ENCODE data around the gene DAP. TPM values are rescaled to one million over a fixed set of nuclear protein-coding genes. Genes with fewer than 3 reads are reported as not detected.

DAP gene
- total and polyA plus RNA-seq, 9 donors: 23.4 to 72.6 (median 52.4) TPM

DNA sequence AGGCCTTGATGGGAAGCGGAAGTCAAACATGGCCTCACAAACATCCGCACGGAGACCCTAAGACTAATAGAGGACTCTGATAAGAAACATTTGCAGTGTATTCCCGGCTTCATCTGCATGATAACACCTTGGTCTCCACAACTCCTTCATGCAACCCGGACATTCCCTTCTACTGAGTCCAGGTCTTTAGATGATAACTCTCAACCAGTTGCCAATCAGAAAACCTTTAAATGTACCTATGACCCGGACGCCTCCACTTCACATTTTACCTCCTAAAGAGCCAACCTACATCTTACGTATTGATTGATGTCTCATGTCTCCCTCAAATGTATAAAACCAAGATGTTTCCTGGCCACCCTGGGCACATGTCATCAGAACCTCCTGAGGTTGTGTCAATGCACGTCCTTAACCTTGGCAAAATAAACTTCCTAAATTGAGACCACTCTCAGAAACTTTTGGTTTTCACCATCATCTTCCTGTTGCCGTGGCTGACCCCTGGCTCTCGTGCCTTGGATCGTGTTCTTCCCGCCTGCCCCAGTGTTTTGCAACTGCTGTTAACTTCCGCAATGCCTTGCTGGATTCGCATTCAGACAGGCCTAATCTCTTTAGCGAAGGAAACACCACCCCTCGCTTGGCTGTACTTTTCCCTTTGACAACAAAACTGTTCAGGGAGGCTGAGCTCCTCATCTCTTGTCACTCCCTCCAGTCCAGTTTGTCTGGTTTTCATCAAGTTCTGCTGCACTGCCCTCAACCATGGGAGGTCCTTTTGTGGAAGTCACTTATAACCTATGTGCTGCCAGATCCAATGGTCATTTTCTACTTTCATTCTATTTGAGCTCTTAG, 1.1 kb upstream of the DAP start:
- DNase-seq: peak; percentile 47
- H3K4me3 ChIP-seq (ENCODE audit: low read length): peak overlapping the region; percentile 58
- no peaks in the 10 kb centered on the region for H3K9me3 ChIP-seq (replicated peaks; ENCODE audit: control insufficient read depth, low read depth, low read length)
- H3K27ac ChIP-seq (ENCODE audit: low read length): peak overlapping the region; percentile 96
- 82% methylated on average over 17 of the region's 17 CpGs for WGBS (ENCODE audit: insufficient coverage)
- H3K4me1 ChIP-seq (ENCODE audit: control insufficient read depth, insufficient read depth, low read length): peaks cover 16% of the 10 kb centered on the region
- no peaks in the 10 kb centered on the region for H3K36me3 ChIP-seq (ENCODE audit: control insufficient read depth, insufficient read depth, low read length)
- H3K27me3 ChIP-seq (ENCODE audit: control insufficient read depth, insufficient read depth, low read length): no peaks in the 10 kb centered on the region

DNA sequence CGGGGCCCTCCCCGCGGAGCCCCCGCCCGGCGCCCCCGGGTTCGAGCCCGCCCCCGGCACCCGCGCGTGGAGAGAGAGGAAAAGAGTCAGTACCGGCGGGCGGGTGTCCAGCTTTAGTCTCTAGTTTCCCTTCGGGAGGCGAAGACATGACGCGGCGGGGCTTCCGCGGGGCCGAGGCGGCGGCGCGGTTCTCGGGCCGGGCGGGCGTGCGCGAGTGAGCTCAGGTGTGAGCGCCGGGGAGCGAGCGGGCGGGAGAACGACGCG, 181 bp downstream of the DAP start:
- under 1% methylated on average over 42 of the region's 42 CpGs for WGBS (ENCODE audit: insufficient coverage)
- Histone ChIP-seq H3K27ac (ENCODE audit: low read length) (peak overlapping the region; percentile 84), H3K4me3 (ENCODE audit: low read length) (peak overlapping the region; percentile 68), H3K4me1 (ENCODE audit: control insufficient read depth, insufficient read depth, low read length) (peaks cover 19% of the 10 kb centered on the region), H3K9me3 (replicated peaks; ENCODE audit: control insufficient read depth, low read depth, low read length) (no peaks in the 10 kb centered on the region), H3K36me3 (ENCODE audit: control insufficient read depth, insufficient read depth, low read length) (peaks cover 2% of the 10 kb centered on the region), H3K27me3 (ENCODE audit: control insufficient read depth, insufficient read depth, low read length) (no peaks in the 10 kb centered on the region)
- DNase-seq: no peak

DNA sequence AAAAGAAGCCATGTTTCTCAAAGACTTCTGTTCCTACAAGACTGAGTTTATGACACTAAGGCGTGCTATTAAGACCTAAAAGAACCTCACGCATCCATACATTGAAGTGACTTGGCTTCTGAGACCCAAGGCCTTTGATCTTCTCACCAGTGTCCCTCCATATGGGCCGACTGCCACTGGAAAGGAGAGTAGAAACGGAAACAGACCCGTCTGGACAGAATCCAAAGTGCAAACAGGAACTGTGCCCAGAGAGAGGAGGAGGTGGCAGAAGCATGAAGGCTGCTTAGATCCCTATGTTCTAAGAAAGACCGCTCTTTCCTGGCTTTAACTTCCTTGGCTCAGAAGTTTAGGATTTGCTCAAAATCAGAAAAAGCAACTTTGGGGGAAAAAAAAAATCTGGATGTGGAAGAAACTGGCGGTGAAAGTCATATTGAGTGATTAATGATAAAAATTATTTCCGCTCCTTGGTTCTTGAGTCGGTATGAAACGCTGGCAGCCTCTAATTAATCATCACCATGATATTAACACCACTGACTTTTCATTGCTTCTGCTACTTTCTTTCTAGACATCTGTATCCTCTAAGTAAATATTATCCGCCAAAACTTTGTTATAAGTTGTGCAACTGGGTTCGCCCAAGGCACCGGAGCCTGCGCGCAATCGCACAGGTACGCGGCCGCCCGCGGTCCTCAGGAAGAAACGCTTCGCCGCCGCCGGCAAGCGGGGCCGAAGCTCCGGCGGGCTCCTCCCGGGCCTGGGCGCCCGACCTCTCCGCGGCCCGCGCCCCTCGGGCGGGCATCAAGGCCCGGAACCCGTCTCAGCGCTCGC, 726 bp downstream of the DAP start:
- H3K27me3 ChIP-seq (ENCODE audit: control insufficient read depth, insufficient read depth, low read length): no peaks in the 10 kb centered on the region
- H3K9me3 ChIP-seq (replicated peaks; ENCODE audit: control insufficient read depth, low read depth, low read length): peaks cover 1% of the 10 kb centered on the region
- DNase-seq: peak; percentile 83
- WGBS (ENCODE audit: insufficient coverage): 1% methylated on average over 37 of the region's 43 CpGs
- peak overlapping the region; percentile 84 for H3K27ac ChIP-seq (ENCODE audit: low read length)
- H3K4me1 ChIP-seq (ENCODE audit: control insufficient read depth, insufficient read depth, low read length): peaks cover 19% of the 10 kb centered on the region
- peak overlapping the region; percentile 68 for H3K4me3 ChIP-seq (ENCODE audit: low read length)
- peaks cover 7% of the 10 kb centered on the region for H3K36me3 ChIP-seq (ENCODE audit: control insufficient read depth, insufficient read depth, low read length)

DNA sequence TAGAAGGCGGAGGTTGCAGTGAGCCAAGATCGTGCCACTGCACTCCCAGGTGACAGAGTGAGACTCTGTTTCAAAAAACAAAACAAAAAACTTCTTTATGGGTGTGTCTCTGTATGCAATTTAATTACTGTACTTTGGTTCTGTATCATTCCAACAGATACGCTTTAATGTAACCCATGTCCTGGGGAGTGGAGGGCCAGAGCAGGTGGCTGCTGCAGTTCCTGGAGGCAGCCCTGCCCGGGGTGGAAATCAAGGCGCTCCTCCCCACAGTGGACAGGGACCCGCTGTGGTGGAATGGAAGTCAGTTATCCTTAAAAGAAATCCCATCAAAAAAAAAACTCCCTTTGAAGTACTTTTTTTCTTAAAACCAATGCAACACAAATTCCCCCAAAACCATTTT, 1.9 kb downstream of the DAP start:
- 83% methylated on average over 1 of the region's 6 CpGs for WGBS (ENCODE audit: insufficient coverage)

DNA sequence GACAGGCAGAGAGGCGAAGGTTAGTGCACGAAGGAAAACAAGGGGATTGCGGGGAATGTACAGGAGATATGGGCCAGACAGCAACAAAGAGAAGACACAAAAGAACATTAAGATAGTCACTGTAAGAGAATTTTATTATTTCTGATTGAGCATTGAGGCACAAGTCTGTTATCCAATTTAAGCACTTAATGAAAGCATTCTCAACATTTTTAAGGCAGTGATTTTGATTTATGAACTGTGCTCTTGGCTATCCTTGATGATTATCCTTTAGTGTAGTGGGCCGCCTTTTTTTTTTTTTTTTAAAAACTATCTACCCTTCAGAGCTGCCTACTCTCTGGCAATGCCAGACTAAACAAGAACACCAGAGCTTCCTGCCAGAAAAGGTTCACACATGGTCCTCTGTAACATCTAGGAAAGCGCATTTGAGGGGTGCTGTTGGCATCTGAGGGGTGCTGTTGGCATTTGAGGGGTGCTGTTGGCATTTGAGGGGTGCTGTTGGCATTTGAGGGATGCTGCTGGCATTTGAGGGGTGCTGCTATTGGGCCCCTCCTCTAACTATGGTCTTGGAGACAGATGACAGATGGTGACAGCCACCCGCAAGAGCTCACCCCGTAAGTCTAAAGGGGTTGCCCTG, 3.0 kb downstream of the DAP start:
- peaks cover 5% of the 10 kb centered on the region for H3K9me3 ChIP-seq (replicated peaks; ENCODE audit: control insufficient read depth, low read depth, low read length)
- H3K36me3 ChIP-seq (ENCODE audit: control insufficient read depth, insufficient read depth, low read length): peaks cover 24% of the 10 kb centered on the region
- no peaks in the 10 kb centered on the region for H3K27me3 ChIP-seq (ENCODE audit: control insufficient read depth, insufficient read depth, low read length)
- no peak overlapping the region for H3K27ac ChIP-seq (ENCODE audit: low read length)
- no peak overlapping the region for H3K4me3 ChIP-seq (ENCODE audit: low read length)
- DNase-seq: no peak
- H3K4me1 ChIP-seq (ENCODE audit: control insufficient read depth, insufficient read depth, low read length): peaks cover 19% of the 10 kb centered on the region
- WGBS (ENCODE audit: insufficient coverage): 100% methylated on average over 3 of the region's 7 CpGs

More for the DNA sequence above, 1.9 kb downstream of the DAP start:
- no peak overlapping the region for H3K4me3 ChIP-seq (ENCODE audit: low read length)
- H3K4me1 ChIP-seq (ENCODE audit: control insufficient read depth, insufficient read depth, low read length): peaks cover 19% of the 10 kb centered on the region
- H3K36me3 ChIP-seq (ENCODE audit: control insufficient read depth, insufficient read depth, low read length): peaks cover 16% of the 10 kb centered on the region
- H3K27ac ChIP-seq (ENCODE audit: low read length): no peak overlapping the region
- H3K27me3 ChIP-seq (ENCODE audit: control insufficient read depth, insufficient read depth, low read length): no peaks in the 10 kb centered on the region
- DNase-seq: no peak
- H3K9me3 ChIP-seq (replicated peaks; ENCODE audit: control insufficient read depth, low read depth, low read length): peaks cover 5% of the 10 kb centered on the region

DNA sequence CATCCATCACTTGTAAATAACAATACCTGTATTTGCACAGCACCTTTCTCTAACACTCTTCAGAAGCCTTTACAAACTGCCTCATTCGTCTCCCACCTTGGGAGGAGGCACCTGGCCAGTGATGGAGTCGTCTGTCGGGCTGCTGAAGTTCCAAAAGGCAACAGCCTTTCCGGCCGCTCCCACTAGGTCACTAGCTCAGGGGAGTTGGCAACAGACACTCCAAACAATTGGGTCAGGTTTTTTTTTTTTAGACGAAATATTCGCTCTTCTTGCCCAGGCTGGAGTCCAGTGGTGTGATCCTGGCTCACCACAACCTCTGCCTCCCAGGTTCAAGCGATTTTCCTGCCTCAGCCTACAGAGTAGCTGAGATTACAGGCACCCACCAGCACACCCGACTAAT, 4.0 kb downstream of the DAP start:
- H3K4me3 ChIP-seq (ENCODE audit: low read length): no peak overlapping the region
- WGBS (ENCODE audit: insufficient coverage): 62% methylated on average over 8 of the region's 9 CpGs
- no peaks in the 10 kb centered on the region for H3K27me3 ChIP-seq (ENCODE audit: control insufficient read depth, insufficient read depth, low read length)
- DNase-seq: no peak
- H3K36me3 ChIP-seq (ENCODE audit: control insufficient read depth, insufficient read depth, low read length): peaks cover 28% of the 10 kb centered on the region
- H3K9me3 ChIP-seq (replicated peaks; ENCODE audit: control insufficient read depth, low read depth, low read length): peaks cover 5% of the 10 kb centered on the region
- peaks cover 19% of the 10 kb centered on the region for H3K4me1 ChIP-seq (ENCODE audit: control insufficient read depth, insufficient read depth, low read length)
- H3K27ac ChIP-seq (ENCODE audit: low read length): no peak overlapping the region

DNA sequence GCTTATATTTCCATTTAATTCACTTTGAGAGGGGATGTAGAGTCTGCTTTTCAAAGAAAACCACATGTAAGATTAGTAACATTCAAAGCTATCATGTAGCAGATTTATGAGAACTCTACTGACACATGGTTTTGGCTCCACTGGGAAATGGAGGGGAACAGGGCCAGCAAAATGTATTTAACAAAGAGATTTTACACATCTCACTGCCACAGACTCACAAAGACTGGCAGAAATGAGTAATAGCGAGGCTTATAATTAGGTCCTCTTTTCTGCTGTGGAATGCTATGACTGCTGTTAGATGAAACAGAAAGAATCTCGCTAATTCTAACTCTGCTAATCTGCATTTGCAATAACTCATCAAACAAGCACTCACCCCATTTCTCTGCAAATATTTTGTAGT, 4.5 kb downstream of the DAP start:
- no CpG with 5 or more reads among the region's 2 CpGs for WGBS (ENCODE audit: insufficient coverage)
- Histone ChIP-seq H3K9me3 (replicated peaks; ENCODE audit: control insufficient read depth, low read depth, low read length) (peaks cover 5% of the 10 kb centered on the region), H3K4me1 (ENCODE audit: control insufficient read depth, insufficient read depth, low read length) (peaks cover 15% of the 10 kb centered on the region), H3K27me3 (ENCODE audit: control insufficient read depth, insufficient read depth, low read length) (no peaks in the 10 kb centered on the region), H3K36me3 (ENCODE audit: control insufficient read depth, insufficient read depth, low read length) (peaks cover 28% of the 10 kb centered on the region), H3K4me3 (ENCODE audit: low read length) (no peak overlapping the region), H3K27ac (ENCODE audit: low read length) (no peak overlapping the region)
- peak; percentile 34 for DNase-seq

DNA sequence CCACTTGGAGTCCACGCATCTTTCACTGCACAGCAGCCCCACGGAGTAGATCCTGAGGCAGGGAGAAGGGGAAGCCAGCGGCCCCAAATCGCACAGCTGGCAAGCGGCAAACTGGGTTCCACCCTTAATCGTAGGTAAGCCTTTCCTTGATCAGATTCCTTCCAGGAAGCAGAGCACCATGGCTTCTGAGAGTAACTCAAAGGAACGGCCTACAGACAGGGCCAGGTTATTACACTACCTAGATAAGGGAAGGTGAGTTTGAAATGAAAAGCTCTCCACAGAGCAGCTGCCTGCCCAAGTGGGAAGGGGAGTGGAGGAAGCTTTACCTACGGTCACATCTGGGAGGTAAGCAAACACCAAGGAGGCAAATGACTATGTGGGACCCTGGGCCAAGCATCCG, 7.9 kb downstream of the DAP start:
- H3K4me3 ChIP-seq (ENCODE audit: low read length): no peak overlapping the region
- no peak for DNase-seq
- 92% methylated on average over 4 of the region's 9 CpGs for WGBS (ENCODE audit: insufficient coverage)
- no peak overlapping the region for H3K27ac ChIP-seq (ENCODE audit: low read length)
- peaks cover 50% of the 10 kb centered on the region for H3K36me3 ChIP-seq (ENCODE audit: control insufficient read depth, insufficient read depth, low read length)
- no peaks in the 10 kb centered on the region for H3K27me3 ChIP-seq (ENCODE audit: control insufficient read depth, insufficient read depth, low read length)
- peaks cover 5% of the 10 kb centered on the region for H3K9me3 ChIP-seq (replicated peaks; ENCODE audit: control insufficient read depth, low read depth, low read length)
- peaks cover 5% of the 10 kb centered on the region for H3K4me1 ChIP-seq (ENCODE audit: control insufficient read depth, insufficient read depth, low read length)

DNA sequence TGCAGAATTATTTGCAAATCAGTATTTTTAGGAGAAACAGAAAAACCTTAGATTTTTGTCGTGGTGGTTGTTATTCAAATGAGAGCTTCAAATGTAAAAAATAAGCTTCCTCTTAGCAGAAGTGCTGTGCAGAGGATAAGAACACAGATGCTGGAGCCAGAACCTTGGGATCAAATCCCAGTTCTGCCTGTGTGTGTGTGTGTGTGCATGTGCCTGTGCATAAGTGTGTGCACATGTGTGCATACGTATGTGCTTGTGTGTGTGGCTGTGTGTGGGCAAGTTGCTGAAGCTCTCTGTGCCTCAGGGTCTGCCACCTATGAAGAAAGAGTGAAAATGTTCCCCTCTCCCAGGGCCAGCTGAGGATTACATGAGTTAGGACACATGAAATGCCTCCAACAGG, 8.6 kb downstream of the DAP start:
- DNase-seq: peak; percentile 46
- Histone ChIP-seq H3K27ac (ENCODE audit: low read length) (no peak overlapping the region), H3K4me3 (ENCODE audit: low read length) (no peak overlapping the region), H3K9me3 (replicated peaks; ENCODE audit: control insufficient read depth, low read depth, low read length) (peaks cover 5% of the 10 kb centered on the region), H3K36me3 (ENCODE audit: control insufficient read depth, insufficient read depth, low read length) (peaks cover 58% of the 10 kb centered on the region), H3K4me1 (ENCODE audit: control insufficient read depth, insufficient read depth, low read length) (peaks cover 5% of the 10 kb centered on the region), H3K27me3 (ENCODE audit: control insufficient read depth, insufficient read depth, low read length) (no peaks in the 10 kb centered on the region)
- 20% methylated on average over 1 of the region's 2 CpGs for WGBS (ENCODE audit: insufficient coverage)

DNA sequence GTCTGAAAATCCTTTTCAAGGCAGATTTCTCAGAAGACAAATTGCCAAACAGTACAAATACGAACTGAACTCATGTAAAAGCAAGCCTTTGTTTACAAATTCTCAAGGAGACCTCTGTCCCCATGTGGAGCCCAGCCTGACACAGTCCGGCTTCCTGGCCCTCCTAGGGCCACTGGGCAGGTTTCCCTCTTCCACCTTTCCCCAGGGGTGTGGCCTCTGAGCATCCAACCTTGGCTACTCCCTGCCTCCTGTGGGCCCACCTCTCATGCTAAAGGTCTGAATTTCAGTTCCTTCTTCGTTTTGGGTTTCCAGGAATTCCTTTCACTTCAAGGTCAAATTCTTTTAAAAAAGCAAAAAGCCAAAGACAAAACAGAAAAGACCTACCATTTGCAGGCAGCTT, 10.1 kb downstream of the DAP start:
- Histone ChIP-seq H3K36me3 (ENCODE audit: control insufficient read depth, insufficient read depth, low read length) (peaks cover 66% of the 10 kb centered on the region), H3K4me1 (ENCODE audit: control insufficient read depth, insufficient read depth, low read length) (peaks cover 2% of the 10 kb centered on the region), H3K4me3 (ENCODE audit: low read length) (no peak overlapping the region), H3K27ac (ENCODE audit: low read length) (no peak overlapping the region), H3K27me3 (ENCODE audit: control insufficient read depth, insufficient read depth, low read length) (no peaks in the 10 kb centered on the region), H3K9me3 (replicated peaks; ENCODE audit: control insufficient read depth, low read depth, low read length) (peaks cover 5% of the 10 kb centered on the region)
- no peak for DNase-seq
- 74% methylated on average over 3 of the region's 3 CpGs for WGBS (ENCODE audit: insufficient coverage)

Measured in muscle of leg (tissue), 11 donors.